Head of caudate nucleus (tissue), 42 donors: ENCODE results near the gene GRID1.
A peak's percentile ranks its signal among the peaks of the same experiment; 100 is the strongest.

Experiments used
- DNase-seq, 42 donors: peaks; one replicate each; pipeline versions ENCODE4 v3.0.0 to v3.0.0-alpha.2; 2020 to 2021; ENCODE audit warnings: mixed read lengths in 7 of 42
- intact Hi-C: fragments of 100-400 bp; cut with DNase I; formaldehyde crosslinking; loops from one replicate; pipeline ENCODE4 v1.15.0; 2022

Gene GRID1

DNA sequence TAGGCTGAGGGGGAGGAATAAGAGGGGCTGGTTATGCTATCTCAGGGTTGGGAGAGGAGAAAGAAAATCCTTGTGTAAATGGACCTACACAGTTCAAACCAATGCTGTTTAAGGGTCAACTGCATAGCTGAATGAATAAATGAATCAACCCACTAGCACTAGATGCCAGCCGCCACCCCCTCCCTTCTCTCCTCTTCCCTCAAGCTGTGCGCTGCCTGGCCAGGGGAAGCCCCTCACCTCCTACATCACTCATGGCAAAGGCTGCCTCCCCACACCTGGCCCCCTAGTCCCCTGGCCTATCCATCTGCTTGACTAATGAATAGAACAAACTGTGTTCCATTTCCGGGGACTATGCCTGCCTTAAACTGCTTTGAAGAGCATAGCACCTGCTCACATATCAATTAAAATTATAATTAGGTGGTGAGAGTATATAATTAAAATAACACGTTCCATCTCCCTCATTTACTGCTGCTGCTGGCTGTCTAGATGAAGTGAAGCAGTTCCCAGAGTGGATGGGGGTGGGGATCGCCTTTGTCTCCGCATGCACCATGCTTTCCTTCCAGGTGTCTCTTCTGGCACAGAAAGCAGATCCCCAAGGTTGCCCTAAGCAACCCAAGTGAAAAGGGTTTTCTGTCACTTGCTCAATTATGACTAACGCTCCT, 32.6 kb downstream of the GRID1 start:
- peak in 33 of 42 donors; percentile 31 to 88 (median 68) for DNase-seq
- intact Hi-C loops: no loop called here

DNA sequence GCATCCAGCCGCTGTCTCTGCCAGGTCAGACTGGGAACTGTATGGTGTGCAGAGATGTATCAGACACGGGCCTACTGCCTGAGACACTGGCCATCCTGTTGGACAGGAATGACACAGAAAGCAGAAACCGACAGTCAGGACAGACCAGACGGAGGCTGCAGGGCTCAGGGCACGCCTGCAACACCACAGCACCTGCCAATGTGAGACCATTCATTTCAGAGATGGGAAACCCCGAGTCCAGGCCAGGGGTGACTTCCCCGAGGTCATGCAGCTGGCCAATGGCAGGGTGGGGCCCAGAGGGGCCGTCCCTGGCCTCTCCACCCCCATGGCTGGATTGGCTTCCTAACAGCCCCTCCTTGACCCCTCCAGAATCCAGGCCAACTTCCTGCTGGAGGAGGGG, 34.7 kb downstream of the GRID1 start:
- intact Hi-C loops: no loop called here
- peak in 6 of 42 donors; percentile 2 to 24 (median 8) for DNase-seq

DNA sequence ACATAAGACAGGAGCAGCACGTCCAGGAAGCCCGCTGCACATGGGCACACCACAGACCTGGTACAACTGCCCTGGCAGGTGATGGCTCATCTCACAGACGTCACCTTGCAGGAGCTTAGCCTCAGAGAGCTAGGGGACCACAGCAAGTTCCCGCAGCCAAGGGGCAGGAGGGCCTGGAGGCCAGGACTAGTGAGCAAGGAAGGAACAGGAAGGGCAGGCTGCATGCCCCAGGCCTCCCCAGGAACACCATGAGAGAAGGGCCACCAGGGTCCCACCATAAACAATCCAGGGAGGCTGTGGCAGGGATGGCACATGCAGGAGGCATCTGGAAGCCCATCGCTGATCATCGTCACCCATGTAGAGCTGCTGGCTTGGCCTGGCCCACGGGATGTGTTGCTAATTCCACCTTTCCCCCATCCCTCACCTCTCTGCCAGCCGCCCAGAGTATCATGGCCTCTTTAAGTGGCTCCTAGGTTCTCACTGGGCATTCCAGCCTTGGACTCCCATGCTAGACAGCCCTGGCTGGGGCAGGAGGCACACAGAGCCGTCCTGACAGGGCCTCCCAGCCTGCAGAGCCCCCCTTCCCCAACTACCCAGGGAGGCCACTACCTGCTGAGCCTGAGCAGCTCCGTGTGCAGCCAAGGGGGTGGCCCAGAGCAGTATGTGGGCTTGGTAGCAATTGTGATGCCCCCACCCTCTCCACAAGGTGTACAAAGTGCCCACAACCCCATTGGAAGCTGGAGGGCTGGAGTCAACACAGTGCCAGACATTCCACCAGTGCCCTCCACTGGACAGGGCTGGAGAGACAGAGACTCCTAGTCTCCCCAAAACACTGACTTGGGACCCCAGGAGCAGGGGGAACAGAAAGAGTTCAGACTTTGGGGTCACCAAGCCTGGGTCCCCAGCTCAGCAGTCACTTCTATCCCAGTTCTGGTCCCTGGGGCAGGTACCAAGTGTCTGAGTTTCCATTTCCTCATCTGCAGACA, 35.5 kb downstream of the GRID1 start:
- DNase-seq: peak in 12 of 42 donors; percentile 2 to 69 (median 40)
- intact Hi-C loops: no loop called here

DNA sequence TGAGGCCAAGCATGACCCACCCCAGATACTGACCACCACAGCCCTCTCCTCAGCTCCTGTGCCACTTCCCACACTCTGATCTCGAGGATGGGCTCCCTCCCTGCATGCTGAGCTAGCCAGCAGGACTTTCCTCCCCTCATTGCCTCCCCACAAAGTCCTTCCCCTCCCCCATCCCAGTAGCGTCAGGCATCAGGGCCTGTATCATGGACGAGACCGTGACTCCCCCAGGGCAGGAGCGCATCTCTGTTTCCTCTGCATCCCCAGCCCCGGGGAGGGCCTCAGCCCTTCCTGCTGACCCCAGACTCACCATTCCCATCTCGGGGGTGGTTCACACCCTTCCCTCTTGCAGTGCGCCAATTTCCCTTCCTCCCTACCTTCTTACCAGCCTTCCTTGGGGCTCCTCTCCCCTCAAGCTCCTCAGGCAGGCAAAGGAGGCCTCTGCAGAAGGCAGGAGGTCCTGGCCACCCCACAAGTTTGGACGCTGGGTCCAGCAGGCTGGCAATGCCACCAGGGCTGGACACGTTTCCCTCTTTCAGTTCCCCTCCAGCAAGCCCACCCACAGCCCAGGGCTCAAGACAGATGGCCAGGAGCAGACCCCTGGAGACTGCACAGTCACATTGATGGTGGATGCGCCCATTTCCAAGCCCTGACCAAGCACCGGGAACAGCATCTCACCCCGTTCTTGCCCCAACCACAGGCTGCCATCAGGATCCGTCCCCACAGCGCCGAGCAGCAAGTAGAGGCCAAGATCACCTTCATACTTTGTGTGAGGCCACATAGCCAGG, 36.5 kb downstream of the GRID1 start:
- intact Hi-C loops: no loop called here
- peak in 5 of 42 donors; percentile 1 to 24 (median 12) for DNase-seq

DNA sequence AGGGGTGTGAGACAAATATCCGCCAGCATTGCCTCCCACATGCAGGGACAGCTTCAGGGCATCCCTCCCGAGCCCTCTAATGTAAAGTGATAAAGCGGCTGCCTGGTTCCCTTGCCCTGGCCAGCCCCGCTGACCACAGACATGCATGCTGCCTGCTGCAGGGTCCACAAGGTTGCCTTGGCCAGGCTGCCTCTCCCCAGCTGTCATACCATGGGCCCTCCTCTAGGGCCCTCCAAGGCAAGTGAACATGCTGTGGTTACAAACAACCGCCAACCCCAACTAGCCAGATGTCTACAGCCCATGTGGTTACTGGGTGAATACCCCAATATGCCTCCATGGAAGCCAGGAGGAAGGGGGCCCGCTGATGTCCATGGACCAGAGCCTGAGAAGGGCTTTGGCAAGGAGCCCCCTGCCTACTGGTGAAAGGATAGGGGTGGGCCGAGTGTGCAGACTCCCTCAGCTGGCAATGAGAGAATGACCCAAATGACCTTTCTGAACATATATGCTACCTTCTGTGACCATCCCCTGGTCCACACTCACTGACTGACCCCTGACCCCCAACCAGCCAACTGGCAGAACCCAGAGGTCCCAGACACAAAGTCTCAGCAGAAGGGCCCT, 37.4 kb downstream of the GRID1 start:
- DNase-seq: peak in 4 of 42 donors; percentile 1 to 26 (median 20)
- intact Hi-C loops: no loop called here

DNA sequence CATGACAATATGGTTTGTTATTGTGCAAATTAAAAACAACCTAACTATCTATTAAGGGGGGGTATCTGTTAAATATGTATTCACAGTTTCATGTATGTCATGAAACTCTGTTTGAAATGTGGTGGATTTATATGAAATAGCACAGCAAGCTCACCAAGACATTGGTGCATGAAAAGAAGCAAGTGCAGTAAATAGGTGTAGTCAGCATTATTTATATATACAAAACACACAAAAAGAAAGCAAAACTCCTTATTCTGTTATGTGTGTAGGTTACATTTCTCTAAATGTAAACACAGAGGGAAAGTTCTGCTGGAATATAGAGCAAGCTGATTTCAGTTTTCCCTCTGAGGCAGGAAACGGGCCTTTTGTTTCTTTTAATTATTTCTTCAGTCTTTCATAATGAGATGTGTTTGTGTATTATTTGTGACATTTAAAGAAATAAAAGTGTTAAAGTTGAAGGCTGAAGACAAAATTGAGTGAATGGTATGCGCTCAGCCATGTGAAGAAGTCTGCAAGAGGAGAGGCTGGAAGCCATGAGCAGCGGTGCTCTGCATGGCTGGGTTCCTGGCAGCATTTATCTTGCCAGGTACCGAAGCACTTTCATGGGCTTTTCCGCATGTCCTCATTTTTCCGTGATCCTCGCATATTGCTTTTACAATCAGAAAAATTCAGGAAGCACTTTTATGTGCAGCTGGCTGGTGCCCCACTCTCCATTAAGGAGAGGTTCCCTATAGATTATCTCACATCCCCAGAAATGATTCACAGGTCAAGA, 38.5 kb downstream of the GRID1 start:
- peak in 3 of 42 donors; percentile 2 to 22 (median 13) for DNase-seq
- intact Hi-C loops: no loop called here

DNA sequence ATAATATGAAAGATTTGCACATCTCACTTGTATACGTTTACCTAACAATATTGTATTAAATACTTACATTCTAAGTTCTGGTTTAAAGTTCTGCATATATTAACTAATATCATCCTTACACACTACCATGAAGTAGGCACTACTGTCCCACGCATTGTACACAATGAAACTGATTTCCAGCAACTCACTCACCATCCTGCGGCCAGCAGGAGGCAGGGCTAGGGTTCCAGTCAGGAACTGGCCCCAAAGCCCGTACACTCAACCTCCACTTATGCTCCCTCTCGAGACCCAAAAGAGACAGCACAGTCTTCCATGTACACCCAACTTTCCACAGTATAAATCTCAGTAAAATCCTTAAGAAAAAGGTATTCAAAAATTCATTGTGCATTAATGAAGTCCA, 41.4 kb downstream of the GRID1 start:
- intact Hi-C loops: no loop called here
- peak in 2 of 42 donors; percentile 23 to 26 for DNase-seq

DNA sequence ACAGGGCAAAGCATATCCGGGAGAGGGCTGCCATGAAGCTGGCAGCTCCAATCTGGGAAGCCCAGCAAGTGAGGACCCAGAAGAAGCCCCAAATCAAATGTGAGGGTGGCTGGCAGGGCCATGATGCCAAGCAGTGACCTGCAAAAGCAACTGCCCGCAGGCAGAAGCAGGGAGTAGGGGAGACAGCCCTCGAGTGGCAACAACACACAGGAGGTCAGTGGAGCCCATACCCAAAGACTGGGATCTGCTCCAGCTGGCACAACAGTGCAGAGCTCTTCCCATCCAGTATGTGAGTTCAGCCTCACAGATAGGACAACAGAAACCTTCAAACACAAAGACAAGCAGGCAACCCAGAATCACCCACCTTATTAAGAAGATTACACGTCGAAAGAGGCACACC, 45.0 kb downstream of the GRID1 start:
- intact Hi-C loops: no loop called here

DNA sequence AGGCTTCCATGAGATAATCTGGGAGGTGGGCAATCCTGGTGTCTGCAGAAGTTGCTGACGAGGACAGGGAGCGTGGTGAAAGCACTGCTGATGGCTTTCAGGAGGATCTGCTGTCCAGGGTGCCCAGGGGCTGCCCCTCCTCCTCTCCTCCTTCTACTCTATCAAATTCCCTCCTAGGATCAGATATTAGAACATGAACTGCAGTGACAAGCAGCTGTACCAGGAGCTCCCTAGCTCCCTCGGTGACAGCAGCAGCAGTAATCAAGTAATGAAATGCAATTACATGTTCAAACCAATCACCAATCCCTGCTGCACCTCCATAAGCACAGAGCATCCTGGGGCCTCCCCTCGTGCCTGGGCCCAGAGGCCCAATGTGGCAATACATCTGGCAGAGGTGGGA, 46.9 kb downstream of the GRID1 start:
- peak in 4 of 42 donors; percentile 17 to 35 (median 25) for DNase-seq
- intact Hi-C loops: loop anchor here (5.0 kb wide), 1 partner anchor 57 kb away; no protein-coding TSS in a partner anchor

More for the DNA sequence above, 45.0 kb downstream of the GRID1 start:
- peak in 34 of 42 donors; percentile 39 to 85 (median 68) for DNase-seq

DNA sequence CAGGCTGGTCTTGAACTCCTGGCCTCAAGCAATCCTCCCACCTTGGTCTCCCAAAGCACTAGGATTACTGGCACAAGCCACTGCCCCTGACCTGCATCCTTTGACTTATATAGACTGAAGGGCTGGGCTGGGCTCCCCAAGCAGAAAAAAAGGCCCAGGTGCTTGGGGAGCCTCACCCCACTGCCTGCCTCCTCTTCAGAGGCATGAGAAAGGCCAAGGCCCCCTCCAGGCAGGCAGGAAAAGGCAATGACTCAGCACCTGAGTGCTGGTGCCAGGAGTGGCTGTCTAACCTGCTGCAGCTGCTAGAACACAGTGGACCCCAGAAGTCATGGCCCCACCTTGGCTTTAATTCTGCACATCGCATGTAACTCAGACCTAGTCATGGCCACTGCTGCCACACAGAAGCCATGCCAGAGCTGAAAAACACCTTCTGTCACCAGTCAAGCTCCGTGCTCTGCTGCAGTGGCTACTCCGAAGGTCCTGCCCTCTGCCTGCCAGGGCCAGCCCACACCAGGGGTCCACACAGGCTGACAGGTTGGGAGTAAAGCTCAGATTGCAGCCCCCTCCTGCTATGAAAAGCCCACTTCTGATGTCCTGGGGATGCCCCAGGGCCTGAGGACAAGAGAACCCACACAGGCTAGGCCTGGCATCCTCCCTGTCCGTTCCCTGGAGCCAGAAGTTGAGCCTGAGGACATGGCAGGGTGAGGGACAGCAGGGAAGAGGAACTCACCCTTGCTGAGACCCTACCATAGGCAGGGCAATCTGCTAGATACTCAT, 48.5 kb downstream of the GRID1 start:
- intact Hi-C loops: loop anchor here (5.0 kb wide), 1 partner anchor 56 kb away; no protein-coding TSS in a partner anchor
- DNase-seq: peak in 2 of 42 donors; percentile 11 to 32

DNA sequence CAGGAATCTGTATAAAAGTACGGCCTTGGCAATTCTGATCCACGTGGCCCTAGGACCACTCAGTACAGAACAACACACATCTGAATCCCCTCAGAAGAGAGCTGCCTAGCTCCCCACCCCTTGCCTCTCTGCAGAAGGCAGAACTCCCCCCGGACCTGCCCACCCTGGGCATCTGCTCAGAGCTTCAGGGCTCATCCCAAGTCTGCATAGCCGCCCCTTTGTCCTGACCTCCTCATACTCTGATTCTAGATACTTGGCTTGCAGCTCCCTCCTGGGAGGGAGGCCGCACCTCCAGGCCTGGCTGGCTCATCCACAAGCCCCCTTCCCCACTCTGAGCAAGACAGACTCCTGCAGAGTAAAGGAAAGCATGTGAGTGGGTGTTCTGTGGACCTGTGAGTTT, 49.6 kb downstream of the GRID1 start:
- peak in 2 of 42 donors; percentile 9 to 36 for DNase-seq
- intact Hi-C loops: loop anchor here (5.0 kb wide), 1 partner anchor 55 kb away; no protein-coding TSS in a partner anchor

DNA sequence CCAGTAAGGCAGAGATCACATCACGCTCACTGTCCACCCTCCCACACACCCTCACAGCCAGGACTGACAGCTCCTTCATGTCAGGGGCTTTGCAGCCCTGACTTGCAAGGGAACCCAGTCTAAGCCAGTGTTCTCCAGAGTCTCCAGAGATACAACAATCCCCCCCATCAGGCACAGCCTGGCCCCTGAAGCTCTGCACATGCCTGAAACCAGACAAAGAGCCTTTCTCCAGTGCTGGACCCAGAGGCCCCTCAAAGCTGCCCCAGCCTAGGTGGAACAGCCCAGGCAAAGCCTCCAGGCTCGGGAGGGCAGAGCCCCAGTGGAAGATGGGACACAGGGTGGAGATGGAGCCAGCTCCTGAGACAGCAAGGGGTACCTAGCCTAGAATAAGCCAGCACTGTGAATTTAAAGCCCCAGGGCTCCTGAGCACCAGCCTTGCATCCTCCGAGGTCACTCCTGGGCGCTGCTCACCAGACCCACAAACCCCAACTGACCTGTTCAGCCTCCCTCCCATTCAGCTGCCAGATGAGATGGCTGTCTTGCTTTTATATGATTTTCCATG, 50.2 kb downstream of the GRID1 start:
- peak in 6 of 42 donors; percentile 20 to 63 (median 40) for DNase-seq
- intact Hi-C loops: loop anchor here (5.0 kb wide), 1 partner anchor 54 kb away; no protein-coding TSS in a partner anchor

DNA sequence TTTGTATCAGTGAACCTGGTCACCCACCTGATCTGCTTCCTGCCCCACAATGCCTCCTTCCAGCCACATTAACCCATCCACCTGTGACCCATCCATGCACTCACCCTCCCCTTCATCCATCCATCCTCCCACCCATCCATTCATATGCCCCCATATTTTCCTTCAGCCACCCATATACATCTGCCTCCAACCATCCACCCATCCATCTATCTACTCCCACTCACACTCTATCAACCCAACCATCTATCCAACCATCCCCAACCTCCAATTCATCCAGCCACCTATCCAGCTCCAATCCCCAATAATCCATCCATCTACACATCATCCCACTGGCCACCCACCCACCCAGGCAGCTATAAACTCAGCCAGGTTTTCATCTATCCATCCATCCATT, 51.0 kb downstream of the GRID1 start:
- intact Hi-C loops: loop anchor here (5.0 kb wide), 1 partner anchor 53 kb away; no protein-coding TSS in a partner anchor
- peak in 1 of 42 donors; percentile 13 for DNase-seq

DNA sequence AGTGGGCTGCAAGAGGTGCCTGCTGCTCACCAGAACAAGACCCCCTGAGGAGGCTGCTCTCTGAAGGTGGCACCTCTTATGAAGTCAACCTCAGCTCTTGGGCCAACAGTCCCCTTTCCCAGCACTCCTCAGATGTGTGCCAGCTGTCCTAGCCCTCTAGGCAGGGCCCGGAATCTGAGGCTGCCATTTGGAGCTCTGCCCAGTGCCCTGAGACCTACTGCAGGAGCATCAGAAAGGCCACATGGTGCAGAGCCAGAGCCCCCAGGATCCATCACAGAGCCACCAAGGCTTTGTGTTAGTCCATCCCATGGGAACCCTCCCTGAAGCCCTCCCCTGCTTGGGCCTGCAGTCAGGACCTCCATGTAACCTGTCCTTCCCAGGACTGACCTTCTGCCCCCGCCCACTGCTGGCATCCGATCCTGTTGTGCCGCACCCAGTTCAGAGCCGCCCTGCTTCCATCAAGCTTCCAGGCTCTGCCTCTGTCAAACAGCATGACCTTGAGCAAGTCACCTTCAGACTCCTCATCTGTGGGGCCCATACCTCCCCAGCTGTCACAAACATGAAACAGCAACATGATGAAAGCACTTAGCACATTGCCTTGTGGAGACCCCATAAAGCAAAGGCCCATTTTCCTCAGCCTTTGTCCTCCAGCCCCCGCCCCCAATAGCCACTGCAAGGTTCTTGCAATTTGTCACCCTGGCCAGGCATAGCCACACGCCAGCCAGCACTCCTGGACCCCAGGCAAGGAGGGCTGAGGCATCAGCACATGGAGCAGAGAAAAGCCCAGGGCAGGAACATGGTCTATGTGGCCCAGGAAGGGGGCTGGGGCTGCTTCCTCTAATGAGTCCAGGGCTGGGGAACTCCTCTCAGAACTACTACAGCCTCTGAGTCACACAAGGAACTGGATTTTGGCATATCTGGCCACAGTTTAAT, 51.7 kb downstream of the GRID1 start:
- DNase-seq: peak in 2 of 42 donors; percentile 17 to 36
- intact Hi-C loops: loop anchor here (5.0 kb wide), 1 partner anchor 53 kb away; no protein-coding TSS in a partner anchor

DNA sequence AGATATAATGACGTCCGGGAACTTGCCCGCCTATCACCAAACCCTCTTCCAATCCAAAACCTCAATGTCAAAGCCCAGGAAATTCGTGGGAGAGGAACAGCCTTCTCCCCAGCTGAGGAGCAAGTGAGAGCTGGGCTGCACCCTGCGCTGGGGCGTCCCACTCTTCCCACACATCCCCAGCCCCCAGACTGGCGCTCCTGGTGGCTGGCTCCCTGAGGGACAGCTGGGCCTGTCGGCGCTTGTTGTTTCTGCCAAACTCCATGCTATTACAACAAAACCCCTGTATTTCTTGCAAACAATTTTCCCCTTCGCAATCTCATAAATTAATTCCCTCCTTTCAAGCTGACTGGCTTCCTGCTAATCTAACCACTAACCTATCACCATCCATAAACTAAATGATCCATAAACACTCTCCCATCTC, 53.0 kb downstream of the GRID1 start:
- peak in 40 of 42 donors; percentile 38 to 83 (median 66) for DNase-seq
- intact Hi-C loops: no loop called here
